GM19193 (cell line): ENCODE measurements around the gene CATSPERZ.

Experiments used
- POLR2A ChIP-seq: IDR thresholded peaks from 4 replicates; pipeline ENCODE4 v1.6.1; 2011; ENCODE audit not compliant: insufficient read depth, insufficient read length; ENCODE audit errors: extremely low read depth

The CATSPERZ gene

GRCh38 chr11:64299847-64300648, at the start of gene CATSPERZ:
Gene CATSPERZ (plus strand): TSS chr11:64300358. CDS start chr11:64300411, 53 bp downstream.
- TF ChIP-seq POLR2A, result no peak

DNA sequence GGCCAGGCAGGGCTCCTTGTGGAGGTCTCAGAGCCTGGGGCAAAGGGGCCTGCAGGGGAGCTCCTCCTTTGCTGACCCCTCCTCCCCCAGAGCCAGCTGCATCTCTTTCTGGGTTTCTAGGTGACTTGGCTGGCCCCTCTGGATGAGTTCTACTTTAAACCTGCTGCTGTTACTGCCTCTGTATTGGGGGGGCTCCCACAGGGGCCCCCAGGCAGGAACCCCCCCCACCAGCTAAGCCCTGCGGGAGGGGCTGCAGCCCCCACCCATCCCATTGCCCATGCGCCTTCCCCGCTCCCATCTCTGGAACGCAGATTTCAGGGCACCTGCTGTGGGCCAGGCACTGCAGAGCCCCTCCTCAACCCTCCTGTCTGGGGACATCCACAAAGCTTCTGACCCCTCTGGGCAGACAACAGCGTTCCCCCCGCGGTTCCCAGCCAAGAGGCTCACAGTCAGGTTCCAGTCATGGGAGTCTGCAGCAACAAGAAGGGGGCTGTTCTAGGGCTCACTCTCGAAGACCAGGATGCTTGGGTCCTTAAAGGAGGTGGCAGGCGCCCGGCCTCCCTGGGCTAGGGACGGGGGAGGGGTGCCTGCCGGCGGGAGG, 49.6 kb upstream of the CATSPERZ start:
- TF ChIP-seq POLR2A, result no peak

DNA sequence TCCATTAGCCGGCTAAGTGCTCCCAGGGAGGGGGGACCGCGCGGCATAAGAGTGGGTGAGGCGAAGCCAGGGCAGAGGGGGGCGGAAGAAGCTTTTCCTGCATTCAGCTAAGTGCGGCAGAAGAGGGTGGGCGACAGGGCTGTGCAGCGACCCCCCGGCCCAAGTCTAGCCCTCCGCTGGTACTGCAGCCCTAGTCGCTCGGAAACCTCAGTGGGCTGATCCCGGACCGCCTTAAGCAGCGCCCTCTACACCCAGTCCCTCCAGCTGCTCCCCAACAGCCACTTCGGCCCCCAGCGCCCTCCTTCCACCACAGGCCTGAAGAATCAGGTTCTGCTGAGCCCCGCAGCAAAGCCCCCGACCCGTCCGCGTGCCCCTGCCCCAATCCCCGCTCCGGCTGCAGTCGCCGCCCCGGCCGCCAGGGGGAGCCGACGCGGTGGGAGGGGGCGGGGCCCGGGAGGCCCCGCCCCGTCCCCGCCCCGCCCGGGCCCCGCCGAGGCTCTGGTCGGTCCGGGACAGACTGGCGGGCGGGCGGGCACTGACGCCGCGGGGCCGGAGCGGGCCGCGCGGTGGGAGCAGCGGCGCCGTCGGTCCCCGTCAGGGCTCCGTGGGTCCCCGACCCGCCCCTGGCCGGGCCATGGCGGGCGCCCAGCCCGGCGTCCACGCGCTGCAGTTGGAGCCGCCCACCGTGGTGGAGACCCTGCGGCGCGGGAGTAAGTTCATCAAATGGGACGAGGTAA, 49.0 kb upstream of the CATSPERZ start, which contains the start of gene PLCB3:
Gene PLCB3, plus strand, starts transcription at position 515 of the 737 bp plus-strand sequence. Its CDS starts 120 bp downstream, at position 635.
- peak; percentile 48 for TF ChIP-seq POLR2A

DNA sequence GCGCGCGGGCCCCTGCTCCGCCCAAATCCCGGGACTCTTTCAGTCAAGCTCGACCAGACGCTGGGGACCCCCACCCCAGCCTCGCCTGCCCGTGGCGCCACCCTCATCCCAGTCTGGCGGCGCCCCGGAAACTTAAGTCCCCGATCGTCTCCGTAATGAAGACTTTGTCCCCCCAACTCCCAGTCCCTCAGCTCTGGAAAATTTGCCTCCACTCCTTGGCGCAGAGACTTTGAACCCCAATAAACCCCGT, 48.5 kb upstream of the CATSPERZ start:
- TF ChIP-seq POLR2A, result no peak

DNA sequence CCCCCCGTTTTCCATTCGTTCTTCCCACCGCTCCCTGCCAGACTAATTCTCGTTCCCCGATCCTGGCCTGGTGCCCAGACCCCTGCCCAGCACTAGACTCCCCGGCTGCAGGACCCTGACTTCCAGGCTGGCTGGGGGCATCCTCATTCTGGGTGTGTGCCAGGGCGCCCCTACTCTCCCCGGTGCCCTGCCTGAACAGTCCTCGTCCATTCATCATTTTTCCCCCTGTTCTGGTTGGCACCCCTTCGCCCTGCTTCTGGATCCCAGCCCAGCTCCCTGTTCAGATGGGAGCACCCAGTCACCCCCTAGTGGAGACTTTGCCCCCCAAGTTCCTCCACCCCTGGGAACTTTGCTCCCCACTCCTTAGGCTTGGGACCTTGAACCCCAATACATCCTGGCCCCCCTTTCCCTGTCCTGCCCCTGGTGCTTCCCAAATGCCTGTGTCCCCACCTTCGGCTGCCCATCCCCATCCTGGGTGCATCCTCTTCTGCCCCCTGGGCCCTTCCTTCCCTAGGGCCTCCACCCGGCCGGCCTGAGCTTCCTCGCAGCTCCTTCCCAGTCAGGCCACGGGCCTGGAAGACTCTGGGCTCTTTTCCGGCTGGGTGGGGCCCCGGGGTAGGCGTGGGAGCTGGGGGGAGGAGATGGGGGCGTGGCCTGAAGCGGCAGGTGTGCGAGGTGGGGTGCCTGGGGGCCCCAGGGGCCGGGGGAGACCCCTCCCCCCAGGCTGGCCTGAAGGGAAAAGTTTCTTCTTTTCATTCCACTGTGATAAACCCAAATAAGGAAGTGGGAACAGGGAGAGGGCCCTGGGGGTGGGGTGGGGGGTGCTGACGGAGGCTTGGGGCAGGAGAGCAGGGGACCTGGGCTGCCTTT, 47.9 kb upstream of the CATSPERZ start:
- no peak for TF ChIP-seq POLR2A

DNA sequence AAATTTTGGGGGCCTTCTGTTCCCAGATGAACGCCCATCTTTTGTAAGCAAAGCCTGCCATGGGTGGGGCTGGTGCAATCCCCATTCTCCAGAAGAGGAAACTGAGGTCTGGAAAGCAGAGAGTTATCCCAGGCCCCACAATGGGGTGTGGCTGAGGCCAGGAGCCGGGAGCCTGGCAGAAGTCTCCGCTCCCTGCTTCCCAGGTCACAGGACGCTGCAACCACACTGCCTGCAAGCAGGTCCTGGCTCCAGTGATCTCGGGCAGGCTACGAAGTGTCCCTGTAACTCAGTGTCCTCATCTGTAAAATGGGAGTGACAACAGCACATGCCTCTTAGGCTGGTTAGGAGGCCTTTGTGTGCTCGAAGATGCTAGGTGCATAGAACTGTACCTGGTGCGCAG, 47.1 kb upstream of the CATSPERZ start:
- TF ChIP-seq POLR2A, result no peak

DNA sequence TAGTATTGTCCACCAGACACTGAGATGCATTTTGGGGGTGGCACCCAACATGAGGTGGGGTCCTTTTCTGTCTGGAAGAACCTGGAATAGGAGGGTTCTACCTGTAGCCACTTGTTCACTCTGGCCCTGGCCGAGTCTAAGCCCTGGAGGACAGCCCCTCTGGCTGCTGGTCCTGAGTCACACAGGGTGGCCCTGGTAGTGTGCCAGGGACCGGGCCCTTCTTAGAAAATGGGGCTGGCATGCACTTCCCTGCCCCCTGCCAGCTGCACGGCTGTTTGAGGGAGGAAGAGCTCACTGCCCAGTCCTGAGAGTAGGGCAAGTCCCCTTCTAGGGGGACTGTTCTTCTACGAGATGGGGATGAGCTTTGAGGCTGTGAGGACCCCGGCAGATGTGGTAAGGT, 46.7 kb upstream of the CATSPERZ start:
- TF ChIP-seq POLR2A, result no peak

DNA sequence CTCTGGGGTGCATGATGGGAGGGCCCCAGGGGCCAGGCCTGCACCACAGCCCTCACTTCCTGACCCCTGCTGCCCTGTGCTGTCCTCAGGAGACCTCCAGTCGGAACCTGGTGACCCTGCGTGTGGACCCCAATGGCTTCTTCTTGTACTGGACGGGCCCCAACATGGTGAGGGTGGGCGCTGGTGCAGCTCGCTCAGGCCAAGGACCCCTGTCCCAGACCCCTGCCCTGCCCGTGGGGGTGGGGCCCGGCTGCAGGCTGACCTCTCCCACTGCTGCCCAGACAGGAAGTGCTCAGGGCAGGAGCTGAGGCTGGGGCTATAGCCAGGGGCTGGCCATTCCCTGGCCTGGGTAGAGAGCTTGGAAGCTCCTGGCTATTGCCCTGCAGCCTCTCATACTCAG, 45.8 kb upstream of the CATSPERZ start:
- no peak for TF ChIP-seq POLR2A

- TF ChIP-seq POLR2A, result no peak
These were observed 44.7 kb upstream of the CATSPERZ start for GRCh38 chr11:64255135-64256128.

GRCh38 chr11:64256300-64256699, 43.9 kb upstream of the CATSPERZ start:
- no peak for TF ChIP-seq POLR2A

GRCh38 chr11:64258356-64258755, 41.8 kb upstream of the CATSPERZ start:
- no peak for TF ChIP-seq POLR2A

GRCh38 chr11:64258946-64259532, 41.1 kb upstream of the CATSPERZ start:
- no peak for TF ChIP-seq POLR2A

DNA sequence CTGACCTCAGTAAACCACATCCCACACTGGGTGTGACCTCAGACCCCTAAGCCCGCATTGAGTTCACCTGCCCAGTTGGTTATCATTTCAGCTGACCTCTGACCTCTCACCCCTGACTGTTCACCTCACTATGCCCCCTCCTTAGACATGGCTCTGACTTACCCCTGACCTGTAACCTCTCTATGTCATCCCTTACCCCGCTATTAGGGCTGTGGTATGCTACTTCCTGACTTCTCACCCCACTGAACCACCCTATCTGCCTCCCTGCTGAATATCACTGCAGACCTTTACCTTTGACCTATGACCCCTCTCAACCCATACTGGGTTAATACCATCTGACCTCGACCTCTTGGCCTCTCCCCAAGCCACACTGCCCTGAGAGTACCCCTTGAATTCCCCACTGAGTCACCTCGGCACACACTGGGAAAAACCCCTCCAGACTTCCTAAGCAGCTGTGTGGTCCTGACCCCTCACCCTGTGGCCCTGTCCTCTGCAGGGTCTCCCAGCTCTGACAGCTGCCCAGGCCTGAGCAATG, 40.6 kb upstream of the CATSPERZ start:
- no peak for TF ChIP-seq POLR2A
